Sigmoid colon (tissue), 7 donors: ENCODE data around the gene ST13. TPM values are rescaled to one million over a fixed set of nuclear protein-coding genes. Genes with fewer than 3 reads are reported as not detected.
"Not testable (repeated sequence)": the region's sequence is repeated elsewhere in the genome, so short reads cannot be mapped to it uniquely, and the experiment has no call there.

Experiments used
- DNase-seq: peaks from one replicate; pipeline ENCODE4 v3.0.0-alpha.2; 2019
- H3K27ac ChIP-seq, 4 donors: fragments of 200-600 bp; sonication (generic); one replicate each; pipeline ENCODE4 v1.5.1; 2016 to 2019; ENCODE audit warnings: mild to moderate bottlenecking in 1 of 4
- H3K27me3 ChIP-seq, 3 donors: fragments of 200-600 bp; sonication (generic); one replicate each; pipeline ENCODE4 v1.5.1; 2019; ENCODE audit warnings: mild to moderate bottlenecking in 1 of 3
- H3K36me3 ChIP-seq, 4 donors: fragments of 200-600 bp; sonication (generic); one replicate each; pipeline ENCODE4 v1.5.1; 2016 to 2019
- H3K4me1 ChIP-seq, 4 donors: fragments of 200-600 bp; sonication (generic); one replicate each; pipeline ENCODE4 v1.5.1; 2017 to 2019
- H3K4me3 ChIP-seq, 4 donors: fragments of 200-600 bp; sonication (generic); one replicate each; pipeline ENCODE4 v1.5.1; 2017 to 2019; ENCODE audit warnings: mild to moderate bottlenecking in 2 of 4, moderate library complexity in 1 of 4
- H3K9me3 ChIP-seq, 4 donors: fragments of 200-600 bp in 3 of 4; sonication (generic) in 3 of 4; one replicate each; pipeline versions ENCODE4 v1.5.1 to v1.6.1; 2013 to 2019
- EP300 ChIP-seq, 4 donors: sonication (generic); formaldehyde crosslinking; IDR thresholded peaks; one replicate each; pipeline ENCODE4 v1.6.1; 2017; ENCODE audit warnings: antibody characterized with exemption in 4 of 4
- POLR2A ChIP-seq, 2 donors: fragments of 450-650 bp; IDR thresholded peaks; one replicate each; pipeline ENCODE4 v1.6.1; 2016; ENCODE audit warnings: antibody characterized with exemption in 2 of 2, mild to moderate bottlenecking in 2 of 2, moderate library complexity in 2 of 2
- POLR2AphosphoS5 ChIP-seq, 4 donors: sonication (generic); formaldehyde crosslinking; IDR thresholded peaks; one replicate each; pipeline ENCODE4 v1.6.1; 2017; ENCODE audit warnings: antibody characterized with exemption in 4 of 4
- WGBS, 2 donors: extraction: QIAGEN DNeasy Blood & Tissue Kit; methylation state at CpG; one replicate each; pipeline ENCODE4 v1.1.7; 2013; 5-methylcytosine and 5-hydroxymethylcytosine counted together
- intact Hi-C: fragments of 100-400 bp; cut with DNase I; formaldehyde crosslinking; loops from one replicate; pipeline ENCODE4 v1.15.1; 2023
- polyA plus RNA-seq, 3 donors: library from polyadenylated mRNA; stranded (reverse); fragments of 200-250 nt; gene quantifications; one replicate each; pipeline ENCODE4 v1.2.3, GENCODE V29; 2013
- small RNA-seq, 3 donors: library from RNA; depleted of rRNA; stranded (forward); fragments of <200 nt; gene quantifications; one replicate each; pipeline ENCODE3, GENCODE V24; 2016
- total RNA-seq, 4 donors: library from RNA; depleted of rRNA; stranded (reverse); fragments of >200 nt; gene quantifications; one replicate each; pipeline ENCODE4 v1.1.0, GENCODE V29; 2016
- TF ChIP-seq, protein P1 (sequence below), 4 experiments: fragments of 450-650 bp in 3 of 4; fragments of 200-600 bp in 1 of 4; IDR thresholded peaks; one replicate each; pipeline ENCODE4 v1.5.1; 2016 to 2019; ENCODE audit warnings: antibody characterized with exemption in 4 of 4, mild to moderate bottlenecking in 3 of 4, moderate library complexity in 2 of 4
- donor health status: healthy with polysubstance abuse.
- donor health status: Bipolar disorder and iron deficiency.
- donor health status: healthy.

The ST13 gene
- total and polyA plus RNA-seq, 7 donors, result 76.1 to 213 (median 191) TPM

DNA sequence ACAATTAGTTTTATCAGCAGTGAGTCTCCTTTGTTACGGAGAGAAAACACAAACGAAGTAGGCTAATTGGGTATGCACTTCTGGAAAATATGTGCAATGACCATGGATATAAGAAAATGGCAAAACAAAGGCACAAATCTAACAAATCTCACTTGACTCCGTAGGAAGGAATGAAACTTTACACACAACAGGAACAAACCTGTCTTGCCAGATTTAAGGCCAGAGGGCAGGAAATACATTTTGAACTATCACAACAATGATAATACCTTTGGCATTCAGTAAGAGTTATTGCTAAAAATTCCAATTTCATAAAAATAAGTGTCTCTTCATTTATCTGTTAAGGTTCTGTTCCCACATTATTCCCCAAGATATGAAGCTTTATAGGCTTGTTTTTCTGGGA is 73.9 kb downstream of the ST13 start:
- no peak for DNase-seq
- no peaks in the 10 kb centered on the region for H3K4me1 ChIP-seq
- whole genome bisulfite sequencing, 2 donors, result 84 to 92% methylated on average over 3 of the region's 3 CpGs
- no peaks in the 10 kb centered on the region for H3K27me3 ChIP-seq
- no peak overlapping the region for H3K4me3 ChIP-seq
- intact Hi-C loops, result no loop called here
- no peaks in the 10 kb centered on the region for H3K9me3 ChIP-seq
- peaks cover 0 to 27% (median under 1%) of the 10 kb centered on the region in 4 donors for H3K36me3 ChIP-seq
- H3K27ac ChIP-seq, result no peak overlapping the region
- TF ChIP-seq POLR2A (IDR thresholded peaks at IDR 0.05), result no peak
- TF ChIP-seq POLR2AphosphoS5 (IDR thresholded peaks at IDR 0.05), result no peak
- no peak for TF ChIP-seq EP300 (IDR thresholded peaks at IDR 0.05)
- TF ChIP-seq, protein P1, sequence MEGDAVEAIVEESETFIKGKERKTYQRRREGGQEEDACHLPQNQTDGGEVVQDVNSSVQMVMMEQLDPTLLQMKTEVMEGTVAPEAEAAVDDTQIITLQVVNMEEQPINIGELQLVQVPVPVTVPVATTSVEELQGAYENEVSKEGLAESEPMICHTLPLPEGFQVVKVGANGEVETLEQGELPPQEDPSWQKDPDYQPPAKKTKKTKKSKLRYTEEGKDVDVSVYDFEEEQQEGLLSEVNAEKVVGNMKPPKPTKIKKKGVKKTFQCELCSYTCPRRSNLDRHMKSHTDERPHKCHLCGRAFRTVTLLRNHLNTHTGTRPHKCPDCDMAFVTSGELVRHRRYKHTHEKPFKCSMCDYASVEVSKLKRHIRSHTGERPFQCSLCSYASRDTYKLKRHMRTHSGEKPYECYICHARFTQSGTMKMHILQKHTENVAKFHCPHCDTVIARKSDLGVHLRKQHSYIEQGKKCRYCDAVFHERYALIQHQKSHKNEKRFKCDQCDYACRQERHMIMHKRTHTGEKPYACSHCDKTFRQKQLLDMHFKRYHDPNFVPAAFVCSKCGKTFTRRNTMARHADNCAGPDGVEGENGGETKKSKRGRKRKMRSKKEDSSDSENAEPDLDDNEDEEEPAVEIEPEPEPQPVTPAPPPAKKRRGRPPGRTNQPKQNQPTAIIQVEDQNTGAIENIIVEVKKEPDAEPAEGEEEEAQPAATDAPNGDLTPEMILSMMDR (IDR thresholded peaks at IDR 0.05), result no peak

DNA sequence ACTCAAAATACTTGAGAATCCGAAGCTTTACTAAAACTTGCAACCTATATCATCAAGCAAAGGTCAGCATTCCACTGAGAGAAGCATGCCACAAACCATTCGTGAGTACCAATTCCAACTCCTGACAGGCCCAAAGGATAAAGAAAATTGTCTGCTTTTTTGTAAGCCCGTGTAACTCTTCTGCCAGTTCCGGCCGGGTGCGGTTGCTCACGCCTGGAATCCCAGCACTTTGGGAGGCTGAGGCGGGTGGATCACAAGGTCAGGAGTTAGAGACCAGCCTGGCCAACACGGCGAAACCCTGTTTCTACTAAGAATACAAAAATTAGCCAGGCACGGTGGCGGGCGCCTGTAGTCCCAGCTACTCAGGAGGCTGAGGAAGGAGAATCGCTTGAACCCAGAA is 74.7 kb downstream of the ST13 start:
- peaks cover 1 to 28% (median 6%) of the 10 kb centered on the region in 4 donors for H3K36me3 ChIP-seq
- H3K4me3 ChIP-seq, H3K4me1 ChIP-seq, DNase-seq, H3K9me3 ChIP-seq, H3K27ac ChIP-seq, intact Hi-C loops, H3K27me3 ChIP-seq: not testable (repeated sequence)
- WGBS, 2 donors, result 94 to 96% methylated on average over 14 of the region's 14 CpGs

Small RNA genes within 50 kb of the gene (small RNA-seq; reads per million reads assigned to genes)
- gene JTBP1 (0 reads per million in 3 donors), gene MIR4766 (0 reads per million in 3 donors)

Other genes with a start within 250 kb of the ST13 start
- gene MRTFA, start 219.9 kb downstream of the ST13 start, total RNA-seq, result 100 to 1,000 TPM in 1 of 4 donors, 10 to 100 TPM in 3; 19.6 to 104 (median 72.1) TPM
- gene MRTFA, start 219.9 kb downstream of the ST13 start, polyA plus RNA-seq, result 10 to 100 TPM; 10.8 to 29.2 (median 10.9) TPM
- under 1 TPM in 1 of 4 donors, not detected in 3; 0.28 TPM for gene MCHR1, start 177.2 kb downstream of the ST13 start, total RNA-seq
- under 1 TPM in 2 of 3 donors, not detected in 1; 0.44 to 0.60 TPM for gene MCHR1, start 177.2 kb downstream of the ST13 start, polyA plus RNA-seq
- 10 to 100 TPM; 10.2 to 14.7 (median 11.1) TPM for gene SLC25A17, start 37.3 kb downstream of the ST13 start, total RNA-seq
- gene SLC25A17, start 37.3 kb downstream of the ST13 start, polyA plus RNA-seq, result 10 to 100 TPM in 1 of 3 donors, 1 to 10 TPM in 2; 6.2 to 12.6 (median 9.0) TPM
- gene XPNPEP3, start 509 bp upstream of the ST13 start, total RNA-seq, result 10 to 100 TPM in 3 of 4 donors, 1 to 10 TPM in 1; 9.6 to 13.6 (median 11.9) TPM
- gene XPNPEP3, start 509 bp upstream of the ST13 start, polyA plus RNA-seq, result 1 to 10 TPM; 3.9 to 6.6 (median 6.2) TPM
- not detected for gene DNAJB7, start 5.5 kb upstream of the ST13 start, total RNA-seq
- gene DNAJB7, start 5.5 kb upstream of the ST13 start, polyA plus RNA-seq, result under 1 TPM in 2 of 3 donors, not detected in 1; 0.07 to 0.60 TPM
- 10 to 100 TPM; 32.4 to 72.8 (median 51.2) TPM for gene RBX1, start 94.7 kb upstream of the ST13 start, total RNA-seq
- 10 to 100 TPM; 54.7 to 78.7 (median 74.9) TPM for gene RBX1, start 94.7 kb upstream of the ST13 start, polyA plus RNA-seq
- 100 to 1,000 TPM in 1 of 4 donors, 10 to 100 TPM in 3; 59.6 to 109 (median 79.2) TPM for gene EP300, start 236.0 kb upstream of the ST13 start, total RNA-seq
- 10 to 100 TPM in 1 of 3 donors, 1 to 10 TPM in 2; 6.0 to 27.4 (median 9.0) TPM for gene EP300, start 236.0 kb upstream of the ST13 start, polyA plus RNA-seq